HG03103 (cell line): Measurements from ENCODE around the gene TRAK1.

Source experiments
- ATAC-seq: cut with Tn5 transposase; IDR thresholded peaks from one replicate; pipeline ENCODE4 v1.9.1; 2021; ENCODE audit warnings: low read depth; ENCODE audit not compliant: unreplicated experiment

Gene TRAK1

GRCh38 chr3:42174679-42175385 lies 83.7 kb downstream of the TRAK1 start:
- ATAC-seq = no peak

GRCh38 chr3:42175386-42176240 lies 84.5 kb downstream of the TRAK1 start:
- no peak for ATAC-seq

DNA sequence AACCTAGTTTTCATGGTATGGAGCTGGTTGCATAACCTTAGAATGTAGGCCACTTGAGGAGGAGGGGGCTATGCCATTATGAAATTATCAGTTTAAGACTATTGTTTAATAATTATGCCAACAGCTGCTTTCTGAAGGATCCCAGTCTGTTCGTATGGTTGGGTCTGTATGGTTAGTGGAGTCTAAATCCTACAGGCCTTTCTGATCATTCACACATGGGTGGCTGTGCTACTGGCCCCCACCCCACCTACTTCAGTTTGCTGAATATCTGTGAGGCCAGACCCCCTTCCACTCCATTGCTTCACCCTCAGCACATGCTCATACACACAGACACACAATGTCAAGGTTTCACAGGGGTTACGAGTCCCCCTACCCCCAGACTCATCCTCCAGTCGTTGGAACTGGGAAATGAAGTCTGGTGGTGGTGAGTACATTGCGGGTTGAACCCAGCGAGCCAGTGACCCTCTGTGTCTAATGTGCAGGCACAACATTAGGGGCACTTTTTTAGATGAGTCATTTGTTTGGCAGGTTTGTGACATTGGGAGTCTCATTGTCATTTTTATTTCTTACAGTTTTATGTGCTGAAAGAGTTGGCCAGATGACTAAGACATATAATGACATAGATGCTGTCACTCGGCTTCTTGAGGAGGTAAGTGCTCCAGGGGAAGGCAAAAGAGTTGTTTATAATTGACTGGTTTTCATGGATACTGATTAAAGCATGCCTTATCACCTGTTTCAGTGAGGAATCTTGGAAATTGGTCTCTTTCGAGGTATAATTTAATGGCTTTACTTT lies 85.3 kb downstream of the TRAK1 start:
- ATAC-seq = no peak

- no peak for ATAC-seq
These were observed 86.1 kb downstream of the TRAK1 start for GRCh38 chr3:42177068-42177800.

- no peak for ATAC-seq
These were observed 86.6 kb downstream of the TRAK1 start for GRCh38 chr3:42177801-42178150.

DNA sequence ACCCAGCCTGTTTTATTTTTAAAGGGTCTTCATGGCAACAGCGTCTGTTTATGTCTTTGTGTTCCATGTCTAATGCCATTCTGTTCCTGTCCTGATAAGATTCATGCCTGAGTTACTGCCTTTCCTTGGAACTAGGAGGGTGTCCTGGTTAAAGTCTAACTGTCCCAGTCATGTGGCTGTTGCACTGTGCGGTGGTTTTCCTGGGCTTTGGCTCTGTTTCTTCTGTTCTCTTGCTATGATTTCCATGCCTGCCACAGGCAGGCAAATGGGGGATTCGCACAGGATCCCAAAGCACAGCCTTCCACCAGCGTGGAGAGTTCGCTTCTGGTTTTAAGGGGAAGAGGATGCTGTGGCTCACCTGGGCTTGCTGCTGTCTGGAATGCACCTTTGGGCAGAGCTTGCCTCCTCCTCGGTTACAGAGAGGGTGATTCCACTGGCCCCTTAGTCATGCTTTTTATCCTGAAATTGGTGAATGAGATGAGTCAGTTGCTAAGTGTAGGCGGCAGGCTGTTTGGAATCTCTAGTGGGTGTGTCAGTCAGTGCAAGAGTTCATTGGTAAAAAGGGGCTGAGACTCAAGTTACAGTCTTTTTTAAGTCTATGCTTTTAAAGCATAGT lies 88.1 kb downstream of the TRAK1 start:
- no peak for ATAC-seq

DNA sequence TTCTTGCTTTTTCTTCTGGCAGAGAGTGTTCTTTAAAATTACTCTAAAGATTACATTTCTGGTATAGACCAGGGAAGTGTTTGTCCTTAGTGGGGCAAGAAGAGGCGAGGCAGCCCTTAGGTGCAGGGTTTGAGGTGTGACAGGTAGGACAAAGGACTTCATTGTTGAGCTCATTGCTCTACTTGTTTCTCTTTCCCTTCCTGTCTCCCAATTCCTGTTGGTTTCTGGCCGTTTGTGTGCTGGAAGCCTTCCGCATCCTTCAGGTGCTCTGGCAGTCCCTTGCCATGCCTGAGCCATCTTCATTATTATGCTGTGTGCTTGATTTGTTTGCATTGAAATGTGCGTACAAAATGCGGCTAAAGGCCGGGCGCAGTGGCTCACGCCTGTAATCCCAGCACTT lies 89.7 kb downstream of the TRAK1 start:
- no peak for ATAC-seq

DNA sequence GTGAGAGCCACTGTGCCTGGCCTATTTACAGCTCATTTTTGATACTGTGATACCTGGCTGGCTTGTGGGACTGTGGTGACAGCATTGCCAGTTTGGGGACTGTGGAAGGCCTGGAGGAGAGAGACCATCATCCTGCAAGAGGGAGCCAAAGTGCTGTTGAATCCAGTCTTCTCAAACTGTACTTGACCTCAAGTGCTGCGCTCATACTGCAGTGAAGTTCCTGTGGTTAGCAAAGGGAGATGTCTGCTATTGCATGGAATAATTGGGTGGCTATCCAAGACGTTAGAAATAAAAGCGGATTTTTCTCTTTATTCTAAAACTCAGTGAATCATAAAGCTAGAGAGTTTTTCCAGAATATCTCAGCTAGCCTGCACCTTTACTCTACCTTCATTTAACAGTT lies 91.4 kb downstream of the TRAK1 start:
- no peak for ATAC-seq

DNA sequence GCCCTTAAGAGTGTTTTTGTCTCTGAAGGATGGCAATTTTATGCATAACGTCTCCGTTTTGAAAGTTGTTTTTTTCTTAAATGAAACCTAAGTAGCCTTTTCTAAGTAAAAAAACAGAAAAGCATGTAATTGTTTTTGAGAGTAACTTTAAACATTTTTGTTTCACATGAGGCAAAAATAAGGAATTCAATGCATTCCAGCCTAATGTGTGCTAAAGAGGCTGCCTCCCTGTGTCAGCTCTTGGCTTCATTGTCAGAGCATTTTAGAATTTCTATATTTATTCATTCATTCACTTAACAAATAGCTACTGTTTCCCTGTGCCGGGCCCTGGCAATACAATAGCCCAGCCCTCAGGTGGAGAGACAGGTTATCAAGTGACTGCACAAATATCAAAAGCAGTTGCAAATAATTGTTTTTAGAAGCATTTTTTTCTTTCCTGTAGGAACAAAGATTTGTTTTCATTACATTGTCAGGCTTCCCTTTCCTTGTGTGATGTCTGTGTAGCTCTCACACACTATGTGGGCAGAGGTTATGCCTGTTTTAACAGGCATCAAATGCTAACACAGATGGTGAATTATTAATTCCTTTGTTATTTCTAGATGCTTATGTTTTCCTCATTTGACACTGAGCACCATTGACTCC lies 93.0 kb downstream of the TRAK1 start:
- ATAC-seq = no peak

- ATAC-seq = no peak
These were observed 93.7 kb downstream of the TRAK1 start for GRCh38 chr3:42184651-42185443.

DNA sequence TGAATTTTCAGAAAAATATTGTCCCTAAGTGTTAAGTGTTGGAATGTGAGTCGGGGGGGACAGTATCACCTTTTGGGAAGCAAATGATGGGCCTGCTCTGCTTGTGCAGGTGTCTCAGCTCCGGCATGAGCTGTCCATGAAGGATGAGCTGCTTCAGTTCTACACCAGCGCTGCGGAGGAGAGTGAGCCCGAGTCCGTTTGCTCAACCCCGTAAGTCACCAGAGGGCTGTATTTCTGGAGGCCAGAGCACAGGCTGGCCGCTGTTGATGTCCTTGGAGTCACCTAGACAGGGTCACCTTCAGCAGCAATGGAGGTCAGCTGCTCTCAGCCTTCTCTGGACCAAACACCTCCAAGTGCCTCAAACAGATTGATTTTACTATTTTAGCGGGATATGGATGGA lies 96.8 kb downstream of the TRAK1 start:
- ATAC-seq = no peak

- no peak for ATAC-seq
These were observed 97.2 kb downstream of the TRAK1 start for GRCh38 chr3:42188376-42188775.

DNA sequence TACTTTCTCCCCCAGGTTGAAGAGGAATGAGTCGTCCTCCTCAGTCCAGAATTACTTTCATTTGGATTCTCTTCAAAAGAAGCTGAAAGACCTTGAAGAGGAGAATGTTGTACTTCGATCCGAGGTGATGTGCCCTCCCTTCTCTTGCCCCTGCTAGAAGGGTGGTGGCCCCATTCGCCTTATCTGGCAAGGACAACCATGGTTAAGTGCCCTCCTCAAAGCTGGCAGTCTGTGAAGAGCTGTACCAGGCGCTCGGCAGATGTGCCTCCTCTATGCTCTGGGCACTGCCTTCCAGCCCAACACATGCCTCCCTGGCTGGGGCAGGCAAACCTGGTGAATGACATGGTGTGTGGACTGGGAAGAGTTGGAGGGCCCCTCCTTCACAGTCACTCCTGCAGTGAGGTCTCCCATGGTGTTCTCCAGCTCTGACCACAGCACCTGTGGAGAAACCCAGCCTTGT lies 97.9 kb downstream of the TRAK1 start:
- ATAC-seq = no peak

DNA sequence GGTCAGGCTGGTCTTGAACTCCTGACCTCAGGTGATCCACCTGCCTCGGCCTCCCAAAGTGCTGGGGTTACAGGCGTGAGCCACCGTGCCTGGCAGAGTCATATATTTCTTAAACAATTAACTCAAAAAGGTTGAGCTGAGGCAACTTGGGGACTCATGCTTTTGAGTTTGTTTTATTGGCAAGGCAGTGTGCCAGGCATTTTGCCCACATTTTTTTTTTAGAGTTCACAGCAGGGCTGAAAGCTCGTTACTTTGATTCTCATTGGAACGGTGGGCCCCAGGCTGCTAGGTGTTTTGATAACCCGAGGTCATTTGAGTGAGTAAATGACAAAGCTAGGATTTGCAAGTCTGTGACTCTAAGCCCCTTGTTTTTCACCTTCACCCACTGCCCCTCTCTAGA lies 98.6 kb downstream of the TRAK1 start:
- ATAC-seq = no peak

DNA sequence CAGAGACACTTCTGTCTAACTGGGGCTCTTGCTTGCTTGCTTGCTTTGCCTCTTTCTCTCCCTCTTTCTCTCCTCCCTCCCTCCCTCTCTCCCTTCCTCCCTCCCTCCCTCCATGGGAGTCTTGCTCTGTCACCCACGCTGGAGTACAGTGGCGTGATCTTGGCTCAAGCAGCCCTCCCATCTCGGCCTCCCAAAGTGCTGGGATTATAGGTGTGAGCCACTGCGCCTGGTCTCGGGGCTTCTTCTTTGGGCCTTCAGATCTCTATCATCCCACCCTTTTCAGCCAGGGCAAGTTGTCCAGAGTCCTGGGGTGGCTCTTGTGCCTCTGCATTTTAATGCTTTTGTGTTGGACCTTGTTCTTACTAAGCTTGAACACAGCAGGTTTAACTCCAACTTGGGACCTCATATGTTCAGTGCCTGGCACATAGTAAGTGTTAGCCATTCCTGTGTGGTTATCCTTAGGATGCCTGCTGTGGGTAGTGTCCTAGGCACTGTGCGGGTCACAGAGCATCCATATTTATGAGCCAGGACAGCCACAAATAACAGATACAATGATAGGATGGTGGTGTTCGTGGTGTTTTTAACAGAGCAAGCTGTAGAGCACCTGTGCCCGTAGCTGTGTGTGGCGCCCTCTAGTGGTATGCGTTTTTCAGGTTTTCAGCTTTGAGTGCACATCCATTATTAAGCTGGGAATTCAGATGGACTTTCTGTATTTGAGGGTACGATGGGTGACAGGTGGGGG lies 99.7 kb downstream of the TRAK1 start:
- no peak for ATAC-seq

GRCh38 chr3:42191443-42191747 lies 100.2 kb downstream of the TRAK1 start:
- no peak for ATAC-seq

GRCh38 chr3:42192334-42193200 lies 101.4 kb downstream of the TRAK1 start:
- ATAC-seq = peak; percentile 31
